HG03469 (cell line): ENCODE data around the gene ZNF407.
A peak's percentile ranks its signal among the peaks of the same experiment; 100 is the strongest.

ENCODE experiments used
- ATAC-seq: cut with Tn5 transposase; IDR thresholded peaks from one replicate; pipeline ENCODE4 v1.9.1; 2021; ENCODE audit warnings: mild to moderate bottlenecking, moderate library complexity, moderate number of reproducible peaks; ENCODE audit not compliant: unreplicated experiment

Gene ZNF407

GRCh38 chr18:74818516-74819175 is 221.0 kb downstream of the ZNF407 start:
- no peak for ATAC-seq

- peak; percentile 99 for ATAC-seq
Observed at GRCh38 chr18:74819433-74820059, 221.9 kb downstream of the ZNF407 start.

GRCh38 chr18:74820160-74820780 is 222.6 kb downstream of the ZNF407 start:
- no peak for ATAC-seq

GRCh38 chr18:74825460-74825859 is 227.8 kb downstream of the ZNF407 start:
- no peak for ATAC-seq

- no peak for ATAC-seq
Observed at GRCh38 chr18:74826572-74826971, 228.9 kb downstream of the ZNF407 start.

GRCh38 chr18:74828200-74828599 is 230.5 kb downstream of the ZNF407 start:
- ATAC-seq, result no peak

- ATAC-seq, result no peak
Observed at GRCh38 chr18:74831571-74832250, 234.0 kb downstream of the ZNF407 start.

GRCh38 chr18:74832381-74832780 is 234.7 kb downstream of the ZNF407 start:
- ATAC-seq, result no peak

- no peak for ATAC-seq
Observed at GRCh38 chr18:74832999-74833398, 235.3 kb downstream of the ZNF407 start.

- ATAC-seq, result no peak
Observed at GRCh38 chr18:74834424-74835309, 237.0 kb downstream of the ZNF407 start.

- no peak for ATAC-seq
Observed at GRCh38 chr18:74836296-74837139, 238.8 kb downstream of the ZNF407 start.

- ATAC-seq, result no peak
Observed at GRCh38 chr18:74840492-74841167, 243.0 kb downstream of the ZNF407 start.

- ATAC-seq, result no peak
Observed at GRCh38 chr18:74841248-74841647, 243.6 kb downstream of the ZNF407 start.

GRCh38 chr18:74849301-74849700 is 251.6 kb downstream of the ZNF407 start:
- ATAC-seq, result no peak

- ATAC-seq, result no peak
Observed at GRCh38 chr18:74856434-74856833, 258.8 kb downstream of the ZNF407 start.

- ATAC-seq, result no peak
Observed at GRCh38 chr18:74856928-74857327, 259.3 kb downstream of the ZNF407 start.

GRCh38 chr18:74857901-74858300 is 260.2 kb downstream of the ZNF407 start:
- ATAC-seq, result no peak

- ATAC-seq, result no peak
Observed at GRCh38 chr18:74861154-74861553, 263.5 kb downstream of the ZNF407 start.

GRCh38 chr18:74862094-74862493 is 264.4 kb downstream of the ZNF407 start:
- ATAC-seq, result no peak
